Spleen (tissue), 11 donors: ENCODE results near the gene ASAP2. TPM values are rescaled to one million over a fixed set of nuclear protein-coding genes. Genes with fewer than 3 reads are reported as not detected.
A peak's percentile ranks its signal among the peaks of the same experiment; 100 is the strongest.

Experiments used
- DNase-seq: peaks from one replicate; pipeline ENCODE4 v3.0.0-alpha.2; 2020
- H3K27ac ChIP-seq, 8 donors: fragments of 200-600 bp; sonication (generic) in 7 of 8; 1 replicate in 4 of 8; 2 replicates in 4 of 8; pipeline versions ENCODE4 v1.5.0 to v1.8.0; 2016 to 2021; ENCODE audit warnings: inconsistent platforms in 4 of 8, mild to moderate bottlenecking in 4 of 8, moderate library complexity in 1 of 8
- H3K27me3 ChIP-seq, 7 donors: fragments of 200-600 bp; sonication (generic) in 6 of 7; replicated peaks in 1 of 7; 1 replicate in 4 of 7; 2 replicates in 3 of 7; pipeline versions ENCODE4 v1.5.0 to v1.8.0; 2016 to 2021; ENCODE audit warnings: inconsistent platforms in 3 of 7, mild to moderate bottlenecking in 1 of 7
- H3K36me3 ChIP-seq, 6 donors: fragments of 200-600 bp; sonication (generic) in 5 of 6; 1 replicate in 4 of 6; 2 replicates in 2 of 6; pipeline versions ENCODE4 v1.5.0 to v1.8.0; 2016 to 2021; ENCODE audit warnings: inconsistent platforms in 2 of 6
- H3K4me1 ChIP-seq, 6 donors: fragments of 200-600 bp; sonication (generic) in 5 of 6; 1 replicate in 3 of 6; 2 replicates in 3 of 6; pipeline versions ENCODE4 v1.5.0 to v1.8.0; 2016 to 2021; ENCODE audit warnings: inconsistent platforms in 3 of 6
- H3K4me3 ChIP-seq, 8 donors: fragments of 200-600 bp; sonication (generic) in 7 of 8; 1 replicate in 4 of 8; 2 replicates in 4 of 8; pipeline versions ENCODE4 v1.5.0 to v1.8.0; 2016 to 2021; ENCODE audit warnings: inconsistent platforms in 4 of 8, mild to moderate bottlenecking in 4 of 8, moderate library complexity in 2 of 8
- H3K9me3 ChIP-seq, 8 donors: fragments of 200-600 bp; sonication (generic) in 7 of 8; 1 replicate in 4 of 8; 2 replicates in 4 of 8; pipeline versions ENCODE4 v1.5.0 to v1.8.0; 2016 to 2021; ENCODE audit warnings: inconsistent platforms in 4 of 8
- POLR2A ChIP-seq, 3 donors: fragments of 450-650 bp; IDR thresholded peaks; one replicate each; pipeline ENCODE4 v1.5.1; 2017; ENCODE audit warnings: antibody characterized with exemption in 3 of 3, mild to moderate bottlenecking in 1 of 3
- POLR2AphosphoS5 ChIP-seq, 3 donors: sonication (generic); formaldehyde crosslinking; IDR thresholded peaks; one replicate each; pipeline ENCODE4 v1.5.1; 2017; ENCODE audit warnings: antibody characterized with exemption in 3 of 3
- WGBS, 5 donors: extraction: QIAGEN DNeasy Blood & Tissue Kit in 3 of 5; methylation state at CpG; one replicate each; pipeline versions ENCODE4 v1.1.5 to v1.1.7; 2013 to 2018; 5-methylcytosine and 5-hydroxymethylcytosine counted together
- intact Hi-C: fragments of 100-400 bp; cut with DNase I; formaldehyde crosslinking; loops from one replicate; pipeline ENCODE4 v1.15.0; 2023; ENCODE audit warnings: low total_unique reads
- polyA plus RNA-seq, 3 donors: library from polyadenylated mRNA; stranded (reverse); fragments of 200-250 nt; gene quantifications; one replicate each; pipeline ENCODE4 v1.2.1, GENCODE V29; 2013
- total RNA-seq, 7 donors: library from RNA; depleted of rRNA in 3 of 7; stranded (reverse); fragments of >200 nt in 3 of 7; fragmentation: NEBNext Ultra II Directional in 4 of 7; extraction: Animal tissue kit (Norgen Biotek cat#: 25700) in 4 of 7; gene quantifications; one replicate each; pipeline versions ENCODE4 v1.1.0 to v1.2.1, GENCODE V29; 2016 to 2021
- TF ChIP-seq, protein P1 (sequence below), 11 experiments: fragments of 200-600 bp in 7 of 11; fragments of 450-650 bp in 4 of 11; sonication (generic) in 4 of 11; IDR thresholded peaks in 8 of 11; conservative IDR thresholded peaks in 3 of 11; 1 replicate in 7 of 11; 2 replicates in 4 of 11; pipeline versions ENCODE4 v1.4.0 to v1.8.0; 2016 to 2021; ENCODE audit warnings: antibody characterized with exemption in 11 of 11, inconsistent platforms in 4 of 11, mild to moderate bottlenecking in 1 of 11
- donor health status: healthy with polysubstance abuse.
- donor health status: DM: no; HTN: no; CAD: no; lungs with moderate emphysema.
- donor health status: DM: no; HTN: no; CAD: no.
- donor health status: Bipolar disorder and iron deficiency.
- donor health status: healthy.
- donor health status: DM: no; HTN: no; CAD: no.
- donor health status: DM: yes; HTN: yes; CAD: no.

The ASAP2 gene
- total and polyA plus RNA-seq, 10 donors = 0.93 to 3.0 (median 2.2) TPM

DNA sequence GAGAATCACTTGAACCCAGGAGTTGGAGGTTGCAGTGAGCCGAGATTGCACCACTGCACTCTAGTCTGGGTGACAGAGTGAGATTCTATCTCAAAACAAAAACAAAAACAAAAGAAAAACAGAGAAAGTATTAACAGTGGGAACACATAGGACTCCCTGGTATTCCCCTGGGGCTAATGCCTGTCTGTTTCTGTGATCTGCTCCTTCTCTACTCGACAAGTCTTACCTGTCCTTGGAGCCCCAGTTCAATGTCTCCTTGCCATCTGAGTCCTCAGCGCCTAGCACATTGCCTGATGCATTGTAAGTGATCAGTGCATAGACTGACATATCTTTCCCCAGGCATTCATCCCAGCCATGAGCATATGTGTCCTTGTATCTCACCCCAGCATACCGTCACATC lies 85.8 kb downstream of the ASAP2 start:
- intact Hi-C loops = no loop called here
- TF ChIP-seq, protein P1, sequence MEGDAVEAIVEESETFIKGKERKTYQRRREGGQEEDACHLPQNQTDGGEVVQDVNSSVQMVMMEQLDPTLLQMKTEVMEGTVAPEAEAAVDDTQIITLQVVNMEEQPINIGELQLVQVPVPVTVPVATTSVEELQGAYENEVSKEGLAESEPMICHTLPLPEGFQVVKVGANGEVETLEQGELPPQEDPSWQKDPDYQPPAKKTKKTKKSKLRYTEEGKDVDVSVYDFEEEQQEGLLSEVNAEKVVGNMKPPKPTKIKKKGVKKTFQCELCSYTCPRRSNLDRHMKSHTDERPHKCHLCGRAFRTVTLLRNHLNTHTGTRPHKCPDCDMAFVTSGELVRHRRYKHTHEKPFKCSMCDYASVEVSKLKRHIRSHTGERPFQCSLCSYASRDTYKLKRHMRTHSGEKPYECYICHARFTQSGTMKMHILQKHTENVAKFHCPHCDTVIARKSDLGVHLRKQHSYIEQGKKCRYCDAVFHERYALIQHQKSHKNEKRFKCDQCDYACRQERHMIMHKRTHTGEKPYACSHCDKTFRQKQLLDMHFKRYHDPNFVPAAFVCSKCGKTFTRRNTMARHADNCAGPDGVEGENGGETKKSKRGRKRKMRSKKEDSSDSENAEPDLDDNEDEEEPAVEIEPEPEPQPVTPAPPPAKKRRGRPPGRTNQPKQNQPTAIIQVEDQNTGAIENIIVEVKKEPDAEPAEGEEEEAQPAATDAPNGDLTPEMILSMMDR (IDR thresholded peaks at IDR 0.05 in 8 of 11, conservative IDR thresholded peaks at IDR 0.05 in 3 of 11) = no peak
- TF ChIP-seq POLR2AphosphoS5 (IDR thresholded peaks at IDR 0.05) = no peak
- no peak for TF ChIP-seq POLR2A (IDR thresholded peaks at IDR 0.05)
- H3K9me3 ChIP-seq = no peaks in the 10 kb centered on the region
- H3K4me3 ChIP-seq = no peak overlapping the region
- no peak overlapping the region for H3K27ac ChIP-seq
- H3K36me3 ChIP-seq = no peaks in the 10 kb centered on the region
- H3K4me1 ChIP-seq = no peaks in the 10 kb centered on the region
- peaks cover 0 to 72% (median 4%) of the 10 kb centered on the region in 7 donors for H3K27me3 ChIP-seq
- 87 to 96% (median 90%) methylated on average over 4 of the region's 4 CpGs for WGBS, 5 donors
- no peak for DNase-seq

DNA sequence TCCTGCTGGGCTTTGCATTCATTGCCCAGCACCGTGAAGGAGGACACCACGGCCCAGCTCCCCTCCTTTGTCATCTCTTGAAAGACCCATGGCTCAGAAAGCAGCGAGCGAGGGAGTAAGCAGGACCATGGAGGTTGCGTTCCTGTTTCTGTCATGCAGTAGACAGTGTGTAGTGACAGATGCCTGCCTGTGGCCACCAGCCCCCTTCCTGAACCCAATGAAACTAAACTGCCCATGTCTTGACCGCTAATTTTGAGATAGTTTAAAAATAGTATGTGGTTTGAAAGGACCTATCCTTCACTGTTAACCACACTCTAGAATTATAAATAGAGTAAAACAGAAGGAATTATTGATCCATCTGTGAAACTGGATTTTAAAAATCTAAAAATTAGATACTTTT lies 88.2 kb downstream of the ASAP2 start:
- WGBS, 5 donors = 83 to 93% (median 88%) methylated on average over 6 of the region's 6 CpGs
- intact Hi-C loops = no loop called here

DNA sequence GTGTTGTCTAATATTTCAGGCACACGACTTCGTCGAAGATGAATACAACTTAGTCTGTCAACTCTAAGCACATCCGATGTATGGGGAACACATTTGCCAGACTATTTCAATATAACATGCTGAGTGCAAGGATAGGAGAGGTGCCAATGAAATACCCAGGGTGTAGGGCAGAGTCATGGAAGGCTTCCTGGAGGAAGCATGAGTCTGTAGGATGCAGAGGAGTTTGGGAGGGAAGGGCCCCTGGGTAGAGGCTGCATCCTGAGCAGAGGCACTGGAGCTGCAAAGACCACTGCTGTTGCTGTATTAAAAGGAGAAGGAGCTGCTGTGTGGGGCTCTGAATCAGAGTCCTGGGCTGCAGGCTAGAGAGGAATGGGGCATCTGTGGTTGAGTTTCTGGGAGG lies 89.9 kb downstream of the ASAP2 start:
- WGBS, 5 donors = 97 to 99% (median 97%) methylated on average over 4 of the region's 4 CpGs
- TF ChIP-seq, protein P1 (IDR thresholded peaks at IDR 0.05 in 8 of 11, conservative IDR thresholded peaks at IDR 0.05 in 3 of 11) = no peak
- TF ChIP-seq POLR2A (IDR thresholded peaks at IDR 0.05) = no peak
- Histone ChIP-seq H3K27ac (no peak overlapping the region), H3K4me1 (no peaks in the 10 kb centered on the region), H3K9me3 (no peaks in the 10 kb centered on the region), H3K4me3 (no peak overlapping the region), H3K27me3 (peaks cover 0 to 35% (median 0%) of the 10 kb centered on the region in 7 donors), H3K36me3 (no peaks in the 10 kb centered on the region)
- DNase-seq = no peak
- intact Hi-C loops = no loop called here

More for the DNA sequence above, 88.2 kb downstream of the ASAP2 start:
- H3K9me3 ChIP-seq = no peaks in the 10 kb centered on the region
- no peak overlapping the region for H3K27ac ChIP-seq
- H3K36me3 ChIP-seq = no peaks in the 10 kb centered on the region
- no peak for TF ChIP-seq POLR2AphosphoS5 (IDR thresholded peaks at IDR 0.05)
- TF ChIP-seq, protein P1 (IDR thresholded peaks at IDR 0.05 in 8 of 11, conservative IDR thresholded peaks at IDR 0.05 in 3 of 11) = no peak
- TF ChIP-seq POLR2A (IDR thresholded peaks at IDR 0.05) = no peak
- no peak for DNase-seq
- H3K4me3 ChIP-seq = no peak overlapping the region
- H3K27me3 ChIP-seq = peaks cover 0 to 50% (median 0%) of the 10 kb centered on the region in 7 donors
- no peaks in the 10 kb centered on the region for H3K4me1 ChIP-seq

DNA sequence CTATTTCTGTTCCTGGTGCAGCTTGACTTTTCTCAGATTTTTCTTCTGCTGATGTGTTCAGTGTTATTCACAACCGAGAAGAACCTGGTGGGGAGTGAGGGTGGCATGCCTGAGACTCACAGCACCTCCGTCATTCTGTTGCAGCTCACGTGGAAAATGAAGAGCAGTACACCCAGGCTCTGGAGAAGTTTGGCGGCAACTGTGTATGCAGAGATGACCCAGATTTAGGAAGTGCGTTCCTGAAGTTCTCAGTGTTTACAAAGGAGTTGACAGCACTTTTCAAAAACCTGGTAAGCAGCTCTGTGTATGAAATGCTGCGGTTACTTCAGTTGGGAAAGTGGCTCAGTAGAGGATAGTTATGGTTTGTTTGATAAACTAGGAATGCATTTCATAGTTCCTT lies 90.5 kb downstream of the ASAP2 start:
- DNase-seq = peak; percentile 4
- H3K4me3 ChIP-seq = no peak overlapping the region
- no peak overlapping the region for H3K27ac ChIP-seq
- no peaks in the 10 kb centered on the region for H3K36me3 ChIP-seq
- 77 to 96% (median 89%) methylated on average over 6 of the region's 6 CpGs for WGBS, 5 donors
- TF ChIP-seq, protein P1 (IDR thresholded peaks at IDR 0.05 in 8 of 11, conservative IDR thresholded peaks at IDR 0.05 in 3 of 11) = no peak
- TF ChIP-seq POLR2A (IDR thresholded peaks at IDR 0.05) (no peak), POLR2AphosphoS5 (IDR thresholded peaks at IDR 0.05) (no peak)
- H3K4me1 ChIP-seq = no peaks in the 10 kb centered on the region
- H3K9me3 ChIP-seq = no peaks in the 10 kb centered on the region
- peaks cover 0 to 32% (median 0%) of the 10 kb centered on the region in 7 donors for H3K27me3 ChIP-seq
- intact Hi-C loops = no loop called here
